SH-SY5Y (cell line): ENCODE data around the gene CYB561.
A peak's percentile ranks its signal among the peaks of the same experiment; 100 is the strongest.

Experiments
- GATA2 ChIP-seq: IDR thresholded peaks from 2 replicates; pipeline ENCODE4 v1.6.1; 2011; ENCODE audit warnings: mild to moderate bottlenecking, low read depth, low read length
- GATA3 ChIP-seq: IDR thresholded peaks from 2 replicates; pipeline ENCODE4 v1.6.1; 2011; ENCODE audit warnings: low read depth, mild to moderate bottlenecking, low read length, moderate library complexity

DNA sequence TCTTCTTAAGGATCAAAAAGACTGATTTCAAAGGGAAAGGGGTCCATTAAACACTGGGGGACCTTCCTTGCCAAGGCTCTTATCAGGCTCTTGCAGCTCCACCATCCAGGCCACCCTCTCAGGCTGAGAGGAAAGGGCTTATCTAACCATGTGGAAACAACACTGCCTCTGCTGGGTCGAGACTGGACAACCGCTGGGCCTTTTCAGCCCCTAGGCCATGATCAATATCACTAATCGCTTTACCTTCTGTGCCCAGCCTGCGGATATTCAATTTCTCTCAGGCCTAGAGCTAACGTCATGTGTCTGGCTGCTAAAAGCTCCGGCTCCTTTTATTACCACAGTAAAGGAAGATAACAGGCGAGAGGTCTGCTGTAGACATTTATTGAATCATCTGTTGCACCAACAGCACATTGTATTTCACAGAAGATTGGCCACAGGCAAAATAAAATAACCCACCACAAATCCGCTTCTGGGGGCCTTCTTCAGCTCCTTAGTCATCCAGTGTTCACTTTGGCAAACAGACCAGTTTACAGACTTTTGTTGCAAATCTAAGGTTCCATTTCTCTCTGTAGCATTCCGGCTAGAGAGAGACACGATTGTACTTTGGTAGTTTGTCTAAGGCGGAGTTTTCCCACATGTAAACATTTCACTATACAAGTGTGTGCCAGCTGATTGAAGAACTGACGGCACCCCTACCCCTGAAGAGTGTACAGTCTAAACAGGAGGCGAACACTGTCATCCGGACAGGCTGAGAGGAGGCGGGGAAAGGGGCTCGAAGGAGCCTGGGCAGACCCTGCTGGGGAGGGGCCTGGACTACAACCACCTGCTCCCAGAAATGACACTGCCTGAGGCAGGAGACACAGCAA, 13.9 kb downstream of the CYB561 start:
- TF ChIP-seq GATA3 (peak; percentile 97), GATA2 (peak; percentile 100)
